ENCODE data around the gene ZNF573.

ZNF573 gene

GRCh38 chr19:37695144-37695899 is 84.1 kb downstream of the ZNF573 start:
- DNase-seq, result no peak

GRCh38 chr19:37692956-37693620 is 86.3 kb downstream of the ZNF573 start:
- DNase-seq, result no peak

GRCh38 chr19:37691881-37692504 is 87.4 kb downstream of the ZNF573 start:
- DNase-seq, result peak; percentile 61 to 91 (median 77)
